Testis (tissue), 2 donors: ENCODE results near the gene SIRPG.

Experiments
- CTCF ChIP-seq, 3 experiments: fragments of 450-650 bp in 2 of 3; fragments of 200-600 bp in 1 of 3; sonication (generic) in 1 of 3; IDR thresholded peaks; one replicate each; pipeline ENCODE4 v1.5.1; 2016 to 2019; ENCODE audit warnings: antibody characterized with exemption in 3 of 3, mild to moderate bottlenecking in 2 of 3, moderate library complexity in 1 of 3
- POLR2A ChIP-seq: fragments of 450-650 bp; IDR thresholded peaks from one replicate; pipeline ENCODE4 v1.6.1; 2017; ENCODE audit warnings: antibody characterized with exemption, mild to moderate bottlenecking, moderate library complexity

DNA sequence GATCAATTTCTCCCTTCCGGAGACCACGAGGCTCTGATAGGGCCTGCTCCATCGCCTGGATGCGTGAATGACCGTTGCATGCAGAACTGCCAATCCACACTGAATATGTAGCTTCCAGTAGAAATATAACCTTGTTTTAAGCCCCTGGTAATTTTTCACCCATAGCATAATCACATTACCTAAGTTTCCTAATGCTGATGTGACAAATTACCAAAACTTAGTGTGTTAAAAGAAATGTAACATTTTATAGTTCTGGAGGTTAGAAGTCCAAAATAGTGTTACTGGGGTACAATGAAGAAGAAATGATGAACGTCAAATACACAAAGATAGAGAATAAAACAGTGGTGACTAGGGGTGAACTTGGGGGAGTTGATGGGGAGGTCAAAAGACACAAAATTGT, 78.1 kb downstream of the SIRPG start:
- TF ChIP-seq POLR2A (no peak), CTCF (IDR thresholded peaks at IDR 0.05) (no peak)
